ENCODE results near the gene FAM81B.
"Not testable (repeated sequence)": the region's sequence is repeated elsewhere in the genome, so short reads cannot be mapped to it uniquely, and the experiment has no call there.

The FAM81B gene

GRCh38 chr5:95390812-95391492, at the start of gene FAM81B:
Gene FAM81B (plus strand): TSS chr5:95391366. CDS start chr5:95391390, 24 bp downstream.
- DNase-seq: no peak

GRCh38 chr5:95341444-95341843, 49.7 kb upstream of the FAM81B start:
- not testable (repeated sequence) for DNase-seq

GRCh38 chr5:95347506-95348120, 43.6 kb upstream of the FAM81B start:
- no peak for DNase-seq

GRCh38 chr5:95350631-95351030, 40.5 kb upstream of the FAM81B start:
- DNase-seq: no peak

GRCh38 chr5:95352691-95353090, 38.5 kb upstream of the FAM81B start:
- DNase-seq: no peak

GRCh38 chr5:95358320-95358719, 32.8 kb upstream of the FAM81B start:
- no peak for DNase-seq

- no peak for DNase-seq
Observed at GRCh38 chr5:95358848-95359247, 32.3 kb upstream of the FAM81B start.

- not testable (repeated sequence) for DNase-seq
Observed at GRCh38 chr5:95360667-95361066, 30.5 kb upstream of the FAM81B start.

- DNase-seq: no peak
Observed at GRCh38 chr5:95365302-95366095, 25.7 kb upstream of the FAM81B start.

GRCh38 chr5:95369782-95370181, 21.4 kb upstream of the FAM81B start:
- DNase-seq: no peak

GRCh38 chr5:95374061-95374460, 17.1 kb upstream of the FAM81B start:
- DNase-seq: no peak

GRCh38 chr5:95375591-95375990, 15.6 kb upstream of the FAM81B start:
- DNase-seq: no peak

GRCh38 chr5:95379133-95379532, 12.0 kb upstream of the FAM81B start:
- DNase-seq: no peak

- no peak for DNase-seq
Observed at GRCh38 chr5:95380103-95380628, 11.0 kb upstream of the FAM81B start.

- DNase-seq: no peak
Observed at GRCh38 chr5:95382801-95383200, 8.4 kb upstream of the FAM81B start.

GRCh38 chr5:95384485-95385213, 6.5 kb upstream of the FAM81B start:
- no peak for DNase-seq

GRCh38 chr5:95385334-95385733, 5.8 kb upstream of the FAM81B start:
- DNase-seq: no peak

- DNase-seq: not testable (repeated sequence)
Observed at GRCh38 chr5:95391965-95392364, 799 bp downstream of the FAM81B start.

- no peak for DNase-seq
Observed at GRCh38 chr5:95392593-95393182, 1.5 kb downstream of the FAM81B start.

- no peak for DNase-seq
Observed at GRCh38 chr5:95393279-95393678, 2.1 kb downstream of the FAM81B start.

GRCh38 chr5:95398989-95399388, 7.8 kb downstream of the FAM81B start:
- DNase-seq: no peak

- no peak for DNase-seq
Observed at GRCh38 chr5:95401626-95402025, 10.5 kb downstream of the FAM81B start.

GRCh38 chr5:95403996-95404395, 12.8 kb downstream of the FAM81B start:
- no peak for DNase-seq
